AG08395 (cell line): Measurements from ENCODE around the gene QRICH1.
"Not testable (repeated sequence)": the region's sequence is repeated elsewhere in the genome, so short reads cannot be mapped to it uniquely, and the experiment has no call there.

Source experiments
- DNase-seq: peaks from one replicate; pipeline ENCODE4 v3.0.0; 2012; ENCODE audit warnings: mixed read lengths, low spot score

The QRICH1 gene

GRCh38 chr3:49017229-49017970 is 76.5 kb downstream of the QRICH1 start:
- DNase-seq: no peak

- DNase-seq: no peak
Observed at GRCh38 chr3:49016414-49017228, 77.2 kb downstream of the QRICH1 start.

GRCh38 chr3:49015765-49016164 is 78.1 kb downstream of the QRICH1 start:
- no peak for DNase-seq

- DNase-seq: no peak
Observed at GRCh38 chr3:49015072-49015471, 78.8 kb downstream of the QRICH1 start.

GRCh38 chr3:49013738-49014660 is 79.9 kb downstream of the QRICH1 start:
- peak; percentile 29 for DNase-seq

- no peak for DNase-seq
Observed at GRCh38 chr3:49013113-49013737, 80.6 kb downstream of the QRICH1 start.

GRCh38 chr3:49012441-49013017 is 81.3 kb downstream of the QRICH1 start:
- no peak for DNase-seq

- DNase-seq: no peak
Observed at GRCh38 chr3:49009396-49009795, 84.5 kb downstream of the QRICH1 start.

- not testable (repeated sequence) for DNase-seq
Observed at GRCh38 chr3:49008627-49009026, 85.2 kb downstream of the QRICH1 start.

GRCh38 chr3:49007771-49008528 is 85.9 kb downstream of the QRICH1 start:
- peak; percentile 95 for DNase-seq

GRCh38 chr3:49007068-49007770 is 86.7 kb downstream of the QRICH1 start, which contains the start of gene WDR6:
Gene WDR6 (plus strand): TSS chr3:49007391. CDS start chr3:49007432, 41 bp downstream.
- DNase-seq: peak; percentile 94

GRCh38 chr3:49006408-49007067 is 87.3 kb downstream of the QRICH1 start:
- DNase-seq: peak; percentile 22

- no peak for DNase-seq
Observed at GRCh38 chr3:49005998-49006397, 87.9 kb downstream of the QRICH1 start.

- no peak for DNase-seq
Observed at GRCh38 chr3:49005303-49005680, 88.6 kb downstream of the QRICH1 start.

- DNase-seq: no peak
Observed at GRCh38 chr3:49004352-49005302, 89.2 kb downstream of the QRICH1 start.

- no peak for DNase-seq
Observed at GRCh38 chr3:49001155-49001554, 92.7 kb downstream of the QRICH1 start.

GRCh38 chr3:48999085-48999858 is 94.6 kb downstream of the QRICH1 start:
- no peak for DNase-seq
